GM12878 (cell line): ENCODE data around the gene PLA2G4C. TPM values are rescaled to one million over a fixed set of nuclear protein-coding genes. Genes with fewer than 3 reads are reported as not detected.

Experiments used
- ATAC-seq: fragments of 200-7000 bp; cut with Tn5 transposase; 3 replicates; pipeline ENCODE4 v1.9.1; 2020; ENCODE audit warnings: mild to moderate bottlenecking, moderate library complexity
- BruUV-seq: library from RNA; stranded (reverse); fragments of 400-500 nt; replicated peaks from 2 replicates; lab custom pipeline; 2021; lab: Mats Ljungman, UMichigan
- CTCF ChIA-PET: fragments of 300-600 bp; sonication (Branson Sonifier 250); formaldehyde crosslinking; extraction: SDS; loops from one replicate; lab custom pipeline; 2021; ENCODE audit warnings: inconsistent platforms; lab: Yijun Ruan, JAX
- POLR2A ChIA-PET: fragments of 350-600 bp; formaldehyde crosslinking; extraction: SDS; loops from one replicate; lab custom pipeline; 2021; ENCODE audit warnings: inconsistent platforms; lab: Charles Lee
- RAD21 ChIA-PET: fragments of 300-600 bp; sonication (Branson Sonifier 250); formaldehyde crosslinking; loops from one replicate; lab custom pipeline; 2023; ENCODE audit warnings: antibody characterized with exemption; ENCODE audit not compliant: unreplicated experiment; lab: Charles Lee
- SMC1A ChIA-PET: fragments of 300-600 bp; sonication (Branson Sonifier 250); formaldehyde crosslinking; loops from one replicate; lab custom pipeline; 2023; ENCODE audit not compliant: unreplicated experiment, uncharacterized antibody; lab: Charles Lee
- DNase-seq: peaks from one replicate; pipeline ENCODE4 v3.0.0-alpha.2; 2011; ENCODE audit warnings: low read depth, low spot score
- FAIRE-seq: peaks from 3 replicates; lab custom pipeline; 2011; peaks lifted over from hg19 to GRCh38; lab: Jason Lieb, UNC
- H2AFZ ChIP-seq: 2 replicates; pipeline ENCODE4 v1.6.0; 2011; ENCODE audit warnings: low read depth, low read length, control low read depth; ENCODE audit not compliant: control insufficient read depth
- H3K27ac ChIP-seq: 2 replicates; pipeline ENCODE4 v1.5.1; 2011; ENCODE audit warnings: control low read depth; ENCODE audit not compliant: control insufficient read depth, insufficient read depth
- H3K27me3 ChIP-seq, 2 experiments: replicated peaks in 1 of 2; 2 replicates each; pipeline versions ENCODE4 v1.6.0 to v1.6.1; 2011; ENCODE audit warnings: low read length in 1 of 2; ENCODE audit not compliant: control insufficient read depth in 2 of 2, insufficient read depth in 2 of 2
- H3K36me3 ChIP-seq, 2 experiments: 2 replicates each; pipeline ENCODE4 v1.5.1; 2011; ENCODE audit warnings: low read length in 1 of 2; ENCODE audit not compliant: control insufficient read depth in 2 of 2, insufficient read depth in 2 of 2
- H3K4me1 ChIP-seq: 2 replicates; pipeline ENCODE4 v1.6.1; 2011; ENCODE audit warnings: mild to moderate bottlenecking, low read length, moderate library complexity, mixed read lengths; ENCODE audit not compliant: control insufficient read depth, insufficient read depth
- H3K4me2 ChIP-seq: 2 replicates; pipeline ENCODE4 v1.6.0; 2011; ENCODE audit warnings: control low read depth; ENCODE audit not compliant: control insufficient read depth, insufficient read depth
- H3K4me3 ChIP-seq: fragments of 200-600 bp; sonication (generic); 2 replicates; pipeline ENCODE4 v1.5.1; 2016
- H3K79me2 ChIP-seq: 2 replicates; pipeline ENCODE4 v1.6.0; 2011; ENCODE audit warnings: low read length; ENCODE audit not compliant: control insufficient read depth, insufficient read depth
- H3K9ac ChIP-seq: 2 replicates; pipeline ENCODE4 v1.8.0; 2011; ENCODE audit warnings: low read length, control low read depth, mixed read lengths; ENCODE audit not compliant: control insufficient read depth, insufficient read depth
- H3K9me3 ChIP-seq: replicated peaks from 3 replicates; pipeline ENCODE4 v1.5.1; 2011; ENCODE audit warnings: mild to moderate bottlenecking, low read length; ENCODE audit not compliant: control insufficient read depth, insufficient read depth
- H4K20me1 ChIP-seq: 2 replicates; pipeline ENCODE4 v1.6.0; 2011; ENCODE audit not compliant: control insufficient read depth, insufficient read depth
- ASH2L ChIP-seq: fragments of 300-600, 200-600 bp; sonication (generic); IDR thresholded peaks from 2 replicates; pipeline ENCODE4 v1.6.1; 2017; ENCODE audit warnings: low read depth, mild to moderate bottlenecking, borderline replicate concordance
- BMI1 ChIP-seq: fragments of 450-650 bp; IDR thresholded peaks from 2 replicates; pipeline ENCODE4 v1.6.1; 2016; ENCODE audit warnings: mild to moderate bottlenecking, moderate library complexity, borderline replicate concordance
- CTCF ChIP-seq, 3 experiments: IDR thresholded peaks in 2 of 3; conservative IDR thresholded peaks in 1 of 3; 2 replicates each; pipeline ENCODE4 v1.5.1; 2011; ENCODE audit warnings: low read depth in 3 of 3, low read length in 3 of 3, mild to moderate bottlenecking in 3 of 3, control low read depth in 2 of 3, moderate library complexity in 2 of 3, inconsistent platforms in 1 of 3, mixed read lengths in 1 of 3; ENCODE audit not compliant: control insufficient read depth in 2 of 3, insufficient read depth in 1 of 3; ENCODE audit errors: extremely low read depth in 1 of 3
- DPF2 ChIP-seq: fragments of 450-650 bp; IDR thresholded peaks from 2 replicates; pipeline ENCODE4 v1.6.1; 2017; ENCODE audit warnings: mild to moderate bottlenecking
- HDAC2 ChIP-seq: fragments of 200-600 bp; sonication (generic); IDR thresholded peaks from 2 replicates; pipeline ENCODE4 v1.6.1; 2017
- MTA3 ChIP-seq: IDR thresholded peaks from 2 replicates; pipeline ENCODE4 v1.6.1; 2012; ENCODE audit warnings: low read length, inconsistent platforms, borderline replicate concordance
- NR2C2 ChIP-seq: IDR thresholded peaks from 2 replicates; pipeline ENCODE4 v1.6.1; 2011; ENCODE audit warnings: borderline replicate concordance, low read depth; ENCODE audit not compliant: control insufficient read depth, insufficient read length
- PAX5 ChIP-seq: IDR thresholded peaks from 2 replicates; pipeline ENCODE4 v1.6.1; 2011; ENCODE audit warnings: low read depth, low read length, borderline replicate concordance
- REST ChIP-seq: IDR thresholded peaks from 2 replicates; pipeline ENCODE4 v1.6.1; 2012; ENCODE audit warnings: mild to moderate bottlenecking, low read depth, low read length
- SREBF2 ChIP-seq: IDR thresholded peaks from 2 replicates; pipeline ENCODE4 v1.6.1; 2012; ENCODE audit warnings: mild to moderate bottlenecking, low read length
- STAT1 ChIP-seq: fragments of 450-650 bp; conservative IDR thresholded peaks from 2 replicates; pipeline ENCODE4 v1.6.1; 2014; ENCODE audit warnings: antibody characterized with exemption, mild to moderate bottlenecking
- TCF12 ChIP-seq: IDR thresholded peaks from 2 replicates; pipeline ENCODE4 v1.6.1; 2011; ENCODE audit warnings: low read depth, mild to moderate bottlenecking, low read length
- TCF3 ChIP-seq: IDR thresholded peaks from 2 replicates; pipeline ENCODE4 v1.6.1; 2012; ENCODE audit warnings: low read depth, mild to moderate bottlenecking, low read length, borderline replicate concordance; ENCODE audit not compliant: insufficient read depth
- ZSCAN29 ChIP-seq: fragments of 450-650 bp; IDR thresholded peaks from 2 replicates; pipeline ENCODE4 v1.6.1; 2017; ENCODE audit warnings: mild to moderate bottlenecking, moderate library complexity
- WGBS: methylation state at CpG from one replicate; pipeline ENCODE4 v1.1.6; 2016; ENCODE audit warnings: low lambda C conversion rate; ENCODE audit not compliant: insufficient replicate concordance, insufficient coverage; ENCODE audit errors: missing lambda C conversion rate; 5-methylcytosine and 5-hydroxymethylcytosine counted together
- in situ Hi-C: fragments of 300-500 bp; cut with MboI; formaldehyde crosslinking; loops from 9 replicates; pipeline ENCODE4 v1.14.3; 2018; ENCODE audit warnings: mixed read lengths
- intact Hi-C: fragments of 100-400 bp; cut with micrococcal nuclease; formaldehyde crosslinking; loops from one replicate; pipeline ENCODE4 v1.14.2; 2022; ENCODE audit not compliant: unreplicated experiment
- polyA plus RNA-seq, 11 experiments: library from polyadenylated mRNA; depleted of rRNA in 4 of 11; unstranded in 6 of 11; stranded (reverse) in 5 of 11; fragments of >200 nt; fragmentation: Nextera tagmentation in 4 of 11; fragmentation: Illumina TruSeq in 1 of 11; extraction: Ambion mirVana in 4 of 11; extraction: Trizol in 1 of 11; gene quantifications; 1 replicate in 1 of 11; 2 replicates in 10 of 11; pipeline versions ENCODE4 v1.2.1 to v1.2.3, GENCODE V29; 2011 to 2016; ENCODE audit warnings: inconsistent platforms in 2 of 11, missing spikeins in 2 of 11, low read depth in 1 of 11
- total RNA-seq, 4 experiments: library from RNA; depleted of rRNA in 3 of 4; stranded (reverse); fragments of >200 nt in 3 of 4; fragmentation: Illumina TruSeq in 1 of 4; extraction: Trizol in 1 of 4; gene quantifications; 2 replicates each; pipeline versions ENCODE4 v1.2.1 to v1.2.3, GENCODE V29; 2013 to 2021
- TF ChIP-seq, protein P1 (sequence below): IDR thresholded peaks from 2 replicates; pipeline ENCODE4 v1.6.1; 2011; ENCODE audit warnings: low read depth, low read length, improper control_type of control experiment, borderline replicate concordance
- TF ChIP-seq, protein P2 (sequence below): IDR thresholded peaks from 2 replicates; pipeline ENCODE4 v1.6.1; 2012; ENCODE audit warnings: low read depth, low read length, improper control_type of control experiment

The PLA2G4C gene
- total and polyA plus RNA-seq, 10 of the 15 experiments (the other 5 are each of a cell fraction or from before 2014, with no cell fraction given): 0.53 to 3.6 (median 1.1) TPM

GRCh38 chr19:48081106-48081505 is 29.5 kb downstream of the PLA2G4C start:
- H3K4me2 ChIP-seq: no peak overlapping the region
- no peaks in the 10 kb centered on the region for H3K27me3 ChIP-seq
- intact Hi-C loops: no loop called here
- ChIA-PET CTCF (no interaction called here), RAD21 (no interaction called here), POLR2A (no interaction called here), SMC1A (no interaction called here)
- no peak overlapping the region for H2AFZ ChIP-seq
- no peak for DNase-seq
- no peaks in the 10 kb centered on the region for H3K79me2 ChIP-seq
- no peaks in the 10 kb centered on the region for H3K4me1 ChIP-seq
- H3K36me3 ChIP-seq: no peaks in the 10 kb centered on the region
- 68% methylated on average over 5 of the region's 5 CpGs for whole genome bisulfite sequencing
- H3K9ac ChIP-seq: no peak overlapping the region
- TF ChIP-seq REST (no peak), DPF2 (no peak), TCF12 (no peak), HDAC2 (no peak), ZSCAN29 (no peak), CTCF (IDR thresholded peaks at IDR 0.05 in 2 of 3, conservative IDR thresholded peaks at IDR 0.05 in 1 of 3; ENCODE audit: control insufficient read depth in 2 of 3, extremely low read depth in 1 of 3, insufficient read depth in 1 of 3, low read depth in 3 of 3, low read length in 3 of 3) (no peak), PAX5 (no peak), SREBF2 (no peak), BMI1 (no peak), TCF3 (no peak), ASH2L (no peak), MTA3 (no peak), STAT1 (no peak), NR2C2 (no peak)
- TF ChIP-seq, protein P1, sequence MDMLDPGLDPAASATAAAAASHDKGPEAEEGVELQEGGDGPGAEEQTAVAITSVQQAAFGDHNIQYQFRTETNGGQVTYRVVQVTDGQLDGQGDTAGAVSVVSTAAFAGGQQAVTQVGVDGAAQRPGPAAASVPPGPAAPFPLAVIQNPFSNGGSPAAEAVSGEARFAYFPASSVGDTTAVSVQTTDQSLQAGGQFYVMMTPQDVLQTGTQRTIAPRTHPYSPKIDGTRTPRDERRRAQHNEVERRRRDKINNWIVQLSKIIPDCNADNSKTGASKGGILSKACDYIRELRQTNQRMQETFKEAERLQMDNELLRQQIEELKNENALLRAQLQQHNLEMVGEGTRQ: no peak
- TF ChIP-seq, protein P2, sequence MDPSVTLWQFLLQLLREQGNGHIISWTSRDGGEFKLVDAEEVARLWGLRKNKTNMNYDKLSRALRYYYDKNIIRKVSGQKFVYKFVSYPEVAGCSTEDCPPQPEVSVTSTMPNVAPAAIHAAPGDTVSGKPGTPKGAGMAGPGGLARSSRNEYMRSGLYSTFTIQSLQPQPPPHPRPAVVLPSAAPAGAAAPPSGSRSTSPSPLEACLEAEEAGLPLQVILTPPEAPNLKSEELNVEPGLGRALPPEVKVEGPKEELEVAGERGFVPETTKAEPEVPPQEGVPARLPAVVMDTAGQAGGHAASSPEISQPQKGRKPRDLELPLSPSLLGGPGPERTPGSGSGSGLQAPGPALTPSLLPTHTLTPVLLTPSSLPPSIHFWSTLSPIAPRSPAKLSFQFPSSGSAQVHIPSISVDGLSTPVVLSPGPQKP: no peak
- H4K20me1 ChIP-seq: no peaks in the 10 kb centered on the region
- ATAC-seq: no peak
- FAIRE-seq: no peak
- H3K27ac ChIP-seq: no peak overlapping the region
- H3K4me3 ChIP-seq: no peak overlapping the region
- H3K9me3 ChIP-seq: no peaks in the 10 kb centered on the region
- no TSS peak for BruUV-seq
- in situ Hi-C loops: no loop called here
